GM12878 (cell line): ENCODE measurements around the gene TMEM94. TPM values are rescaled to one million over a fixed set of nuclear protein-coding genes. Genes with fewer than 3 reads are reported as not detected.

Experiments
- ATAC-seq: fragments of 200-7000 bp; cut with Tn5 transposase; 3 replicates; pipeline ENCODE4 v1.9.1; 2020; ENCODE audit warnings: mild to moderate bottlenecking, moderate library complexity
- BruUV-seq: library from RNA; stranded (reverse); fragments of 400-500 nt; replicated peaks from 2 replicates; lab custom pipeline; 2021; lab: Mats Ljungman, UMichigan
- CTCF ChIA-PET: fragments of 300-600 bp; sonication (Branson Sonifier 250); formaldehyde crosslinking; extraction: SDS; loops from one replicate; lab custom pipeline; 2021; ENCODE audit warnings: inconsistent platforms; lab: Yijun Ruan, JAX
- POLR2A ChIA-PET: fragments of 350-600 bp; formaldehyde crosslinking; extraction: SDS; loops from one replicate; lab custom pipeline; 2021; ENCODE audit warnings: inconsistent platforms; lab: Charles Lee
- RAD21 ChIA-PET: fragments of 300-600 bp; sonication (Branson Sonifier 250); formaldehyde crosslinking; loops from one replicate; lab custom pipeline; 2023; ENCODE audit warnings: antibody characterized with exemption; ENCODE audit not compliant: unreplicated experiment; lab: Charles Lee
- SMC1A ChIA-PET: fragments of 300-600 bp; sonication (Branson Sonifier 250); formaldehyde crosslinking; loops from one replicate; lab custom pipeline; 2023; ENCODE audit not compliant: unreplicated experiment, uncharacterized antibody; lab: Charles Lee
- DNase-seq: peaks from one replicate; pipeline ENCODE4 v3.0.0-alpha.2; 2011; ENCODE audit warnings: low read depth, low spot score
- FAIRE-seq: peaks from 3 replicates; lab custom pipeline; 2011; peaks lifted over from hg19 to GRCh38; lab: Jason Lieb, UNC
- H2AFZ ChIP-seq: 2 replicates; pipeline ENCODE4 v1.6.0; 2011; ENCODE audit warnings: low read depth, low read length, control low read depth; ENCODE audit not compliant: control insufficient read depth
- H3K27ac ChIP-seq: 2 replicates; pipeline ENCODE4 v1.5.1; 2011; ENCODE audit warnings: control low read depth; ENCODE audit not compliant: control insufficient read depth, insufficient read depth
- H3K27me3 ChIP-seq, 2 experiments: replicated peaks in 1 of 2; 2 replicates each; pipeline versions ENCODE4 v1.6.0 to v1.6.1; 2011; ENCODE audit warnings: low read length in 1 of 2; ENCODE audit not compliant: control insufficient read depth in 2 of 2, insufficient read depth in 2 of 2
- H3K36me3 ChIP-seq, 2 experiments: 2 replicates each; pipeline ENCODE4 v1.5.1; 2011; ENCODE audit warnings: low read length in 1 of 2; ENCODE audit not compliant: control insufficient read depth in 2 of 2, insufficient read depth in 2 of 2
- H3K4me1 ChIP-seq: 2 replicates; pipeline ENCODE4 v1.6.1; 2011; ENCODE audit warnings: mild to moderate bottlenecking, low read length, moderate library complexity, mixed read lengths; ENCODE audit not compliant: control insufficient read depth, insufficient read depth
- H3K4me2 ChIP-seq: 2 replicates; pipeline ENCODE4 v1.6.0; 2011; ENCODE audit warnings: control low read depth; ENCODE audit not compliant: control insufficient read depth, insufficient read depth
- H3K4me3 ChIP-seq: fragments of 200-600 bp; sonication (generic); 2 replicates; pipeline ENCODE4 v1.5.1; 2016
- H3K79me2 ChIP-seq: 2 replicates; pipeline ENCODE4 v1.6.0; 2011; ENCODE audit warnings: low read length; ENCODE audit not compliant: control insufficient read depth, insufficient read depth
- H3K9ac ChIP-seq: 2 replicates; pipeline ENCODE4 v1.8.0; 2011; ENCODE audit warnings: low read length, control low read depth, mixed read lengths; ENCODE audit not compliant: control insufficient read depth, insufficient read depth
- H3K9me3 ChIP-seq: replicated peaks from 3 replicates; pipeline ENCODE4 v1.5.1; 2011; ENCODE audit warnings: mild to moderate bottlenecking, low read length; ENCODE audit not compliant: control insufficient read depth, insufficient read depth
- H4K20me1 ChIP-seq: 2 replicates; pipeline ENCODE4 v1.6.0; 2011; ENCODE audit not compliant: control insufficient read depth, insufficient read depth
- BACH1 ChIP-seq: fragments of 450-650 bp; IDR thresholded peaks from 2 replicates; pipeline ENCODE4 v1.6.1; 2017; ENCODE audit warnings: mild to moderate bottlenecking, borderline replicate concordance
- CREB1 ChIP-seq: IDR thresholded peaks from 2 replicates; pipeline ENCODE4 v1.6.1; 2012; ENCODE audit warnings: low read depth, mild to moderate bottlenecking, inconsistent platforms
- HDAC2 ChIP-seq: fragments of 200-600 bp; sonication (generic); IDR thresholded peaks from 2 replicates; pipeline ENCODE4 v1.6.1; 2017
- HDAC6 ChIP-seq: fragments of 200-600 bp; sonication (generic); IDR thresholded peaks from one replicate; pipeline ENCODE4 v1.8.0; 2017; ENCODE audit warnings: antibody characterized with exemption; ENCODE audit not compliant: unreplicated experiment
- IKZF1 ChIP-seq: fragments of 450-650 bp; conservative IDR thresholded peaks from 2 replicates; pipeline ENCODE4 v1.6.1; 2017; ENCODE audit warnings: antibody characterized with exemption, mild to moderate bottlenecking
- JUND ChIP-seq: IDR thresholded peaks from 2 replicates; pipeline ENCODE4 v1.6.1; 2012; ENCODE audit warnings: low read depth, mild to moderate bottlenecking, low read length, improper control_type of control experiment, moderate library complexity
- MEF2B ChIP-seq: fragments of 450-650 bp; IDR thresholded peaks from 2 replicates; pipeline ENCODE4 v1.6.1; 2018; ENCODE audit warnings: mild to moderate bottlenecking, moderate library complexity; ENCODE audit not compliant: partially characterized antibody, poor library complexity, severe bottlenecking
- NBN ChIP-seq: fragments of 450-650 bp; IDR thresholded peaks from 2 replicates; pipeline ENCODE4 v1.6.1; 2016
- NKRF ChIP-seq: fragments of 450-650 bp; conservative IDR thresholded peaks from 2 replicates; pipeline ENCODE4 v1.6.1; 2017; ENCODE audit warnings: mild to moderate bottlenecking, moderate library complexity
- RELB ChIP-seq: fragments of 450-650 bp; IDR thresholded peaks from 2 replicates; pipeline ENCODE4 v1.6.1; 2017; ENCODE audit warnings: low read depth, mild to moderate bottlenecking, moderate library complexity
- WRNIP1 ChIP-seq: IDR thresholded peaks from 2 replicates; pipeline ENCODE4 v1.6.1; 2011; ENCODE audit warnings: low read depth, low read length, improper control_type of control experiment, borderline replicate concordance
- ZBTB40 ChIP-seq: fragments of 450-650 bp; IDR thresholded peaks from 2 replicates; pipeline ENCODE4 v1.6.1; 2016; ENCODE audit warnings: mild to moderate bottlenecking, moderate library complexity, borderline replicate concordance
- ZNF384 ChIP-seq: IDR thresholded peaks from 2 replicates; pipeline ENCODE4 v1.6.1; 2012; ENCODE audit warnings: low read depth, mild to moderate bottlenecking, low read length, improper control_type of control experiment, borderline replicate concordance
- WGBS: methylation state at CpG from one replicate; pipeline ENCODE4 v1.1.6; 2016; ENCODE audit warnings: low lambda C conversion rate; ENCODE audit not compliant: insufficient replicate concordance, insufficient coverage; ENCODE audit errors: missing lambda C conversion rate; 5-methylcytosine and 5-hydroxymethylcytosine counted together
- in situ Hi-C: fragments of 300-500 bp; cut with MboI; formaldehyde crosslinking; loops from 9 replicates; pipeline ENCODE4 v1.14.3; 2018; ENCODE audit warnings: mixed read lengths
- intact Hi-C: fragments of 100-400 bp; cut with micrococcal nuclease; formaldehyde crosslinking; loops from one replicate; pipeline ENCODE4 v1.14.2; 2022; ENCODE audit not compliant: unreplicated experiment
- polyA plus RNA-seq, 11 experiments: library from polyadenylated mRNA; depleted of rRNA in 4 of 11; unstranded in 6 of 11; stranded (reverse) in 5 of 11; fragments of >200 nt; fragmentation: Nextera tagmentation in 4 of 11; fragmentation: Illumina TruSeq in 1 of 11; extraction: Ambion mirVana in 4 of 11; extraction: Trizol in 1 of 11; gene quantifications; 1 replicate in 1 of 11; 2 replicates in 10 of 11; pipeline versions ENCODE4 v1.2.1 to v1.2.3, GENCODE V29; 2011 to 2016; ENCODE audit warnings: inconsistent platforms in 2 of 11, missing spikeins in 2 of 11, low read depth in 1 of 11
- total RNA-seq, 4 experiments: library from RNA; depleted of rRNA in 3 of 4; stranded (reverse); fragments of >200 nt in 3 of 4; fragmentation: Illumina TruSeq in 1 of 4; extraction: Trizol in 1 of 4; gene quantifications; 2 replicates each; pipeline versions ENCODE4 v1.2.1 to v1.2.3, GENCODE V29; 2013 to 2021

The TMEM94 gene
- total and polyA plus RNA-seq, 10 of the 15 experiments (the other 5 are each of a cell fraction or from before 2014, with no cell fraction given): 0.31 to 70.7 (median 24.4) TPM

DNA sequence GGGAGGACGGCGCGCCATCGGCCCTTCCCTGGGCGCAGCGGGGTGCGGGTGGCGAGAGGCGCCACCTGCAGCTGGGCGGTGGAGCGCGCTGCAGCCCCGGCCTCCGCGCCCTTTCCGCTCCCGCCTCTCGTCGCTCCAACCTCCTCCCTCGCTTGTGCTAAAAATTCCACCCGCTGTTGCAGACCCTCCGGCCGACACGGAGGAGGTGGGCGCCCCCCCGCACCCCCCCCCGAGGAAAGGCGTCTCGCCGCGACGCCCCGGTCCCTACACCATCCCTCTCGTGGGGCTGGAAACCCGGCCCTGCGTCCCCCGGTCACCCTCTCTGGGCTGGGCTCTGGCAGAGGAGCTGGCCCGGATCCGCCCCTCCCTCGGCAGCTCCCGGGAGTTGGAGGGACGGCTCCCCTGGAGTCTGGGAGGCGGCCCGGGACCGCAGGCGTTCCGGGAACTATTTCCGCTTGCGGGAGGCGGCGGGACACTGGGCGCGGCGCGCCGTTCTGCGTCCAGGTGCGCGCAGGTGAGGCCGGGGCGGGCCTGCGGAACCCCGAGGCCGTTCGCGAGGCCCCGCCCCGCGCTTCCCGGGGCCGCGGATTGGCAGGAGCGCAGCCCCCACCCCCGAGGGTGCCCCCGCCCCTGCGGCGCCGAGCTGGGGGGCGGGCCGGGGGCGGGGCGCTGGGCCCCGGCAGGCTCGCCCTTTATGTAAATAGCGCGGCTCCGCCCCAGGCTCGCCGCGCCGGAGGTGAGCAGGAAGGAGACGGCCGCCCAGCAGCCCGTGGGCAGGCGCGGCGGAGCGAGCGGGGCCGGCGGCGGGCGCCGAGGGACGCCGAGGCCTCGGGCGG is 68.8 kb downstream of the TMEM94 start, which contains the start of gene LLGL2:
Gene LLGL2, plus strand, starts transcription at position 728 of the 836 bp plus-strand sequence. CDS start 17,730 bp downstream, outside the sequence.
- Histone ChIP-seq H4K20me1 (no peaks in the 10 kb centered on the region), H3K27ac (no peak within 1 kb of the TSS), H3K27me3 (peaks cover 0 to 6% of the 10 kb centered on the region in 2 experiments; a peak in 2 of 4 replicates), H3K9ac (peak within 1 kb of the TSS; percentile 56; the same call in 1 of the 2 replicates), H3K9me3 (no peaks in the 10 kb centered on the region), H3K79me2 (no peaks in the 10 kb centered on the region), H3K4me2 (peak within 1 kb of the TSS; percentile 91), H2AFZ (peak within 1 kb of the TSS; percentile 29), H3K4me3 (peak within 1 kb of the TSS; percentile 84), H3K4me1 (0 out of 2 replicates have a peak, but pooled peaks cover 7% of the 10 kb centered on the region), H3K36me3 (peaks cover 0 to 2% of the 10 kb centered on the region in 2 experiments; a peak in 3 of 4 replicates)
- WGBS: under 1% methylated on average over 70 of the region's 108 CpGs
- no TSS peak for BruUV-seq
- FAIRE-seq (no peak), ATAC-seq (peak; percentile 91), DNase-seq (no peak)
- POLR2A ChIA-PET: interaction anchor here (0.5 to 0.8 kb wide), 6 partner anchors 9 to 421 kb away, joined by 3 to 5 read pairs (median 4); partner anchors contain the start of gene TSEN54
- CTCF ChIA-PET: interaction anchor here (0.8 to 1.2 kb wide), 6 partner anchors 9 to 263 kb away, joined by 3 to 11 read pairs (median 3); partner anchors contain the start of gene TSEN54
- RAD21 ChIA-PET: interaction anchor here (0.6 to 1.2 kb wide), 5 partner anchors 9 to 236 kb away, joined by 3 to 14 read pairs (median 3); partner anchors contain the start of genes SLC25A19, SMIM5 and TSEN54
- in situ Hi-C loops (no loop called here), intact Hi-C loops (no loop called here)
- SMC1A ChIA-PET: interaction anchor here (1.4 kb wide), 1 partner anchor 9 kb away, joined by 8 read pairs; the partner anchor contains the start of gene TSEN54
- TF ChIP-seq HDAC2: no peak
- no peak for TF ChIP-seq ZBTB40
- no peak for TF ChIP-seq ZNF384
- TF ChIP-seq IKZF1: peak; percentile 57; the same call in 1 of the 2 replicates
- no peak for TF ChIP-seq RELB
- TF ChIP-seq BACH1: peak; percentile 19; the same call in 1 of the 2 replicates
- TF ChIP-seq NBN: no peak
- no peak for TF ChIP-seq WRNIP1
- 0 out of 2 replicates have a peak, but pooled peaks have one; percentile 26 for TF ChIP-seq NKRF
- no peak for TF ChIP-seq CREB1
- no peak for TF ChIP-seq JUND
- TF ChIP-seq HDAC6: peak; percentile 8
- no peak for TF ChIP-seq MEF2B
